D721Med (cell line): ENCODE measurements around the gene NR1H2.

Source experiments
- DNase-seq: peaks from one replicate; pipeline ENCODE4 v3.0.0; 2011; ENCODE audit warnings: low spot score; ENCODE audit not compliant: insufficient read length
- FAIRE-seq: peaks from 2 replicates; lab custom pipeline; 2011; peaks lifted over from hg19 to GRCh38; lab: Jason Lieb, UNC
- CTCF ChIP-seq: IDR thresholded peaks from 2 replicates; pipeline ENCODE4 v1.5.1; 2012; ENCODE audit warnings: mild to moderate bottlenecking, control low read depth; ENCODE audit not compliant: insufficient read depth; ENCODE audit errors: missing control alignments

The NR1H2 gene

GRCh38 chr19:50432221-50433028 lies 56.2 kb downstream of the NR1H2 start, which contains the start of gene MYBPC2:
Gene MYBPC2 (plus strand): TSS chr19:50432892. CDS start chr19:50432954, 62 bp downstream.
- no peak for TF ChIP-seq CTCF
- FAIRE-seq (no peak), DNase-seq (no peak)
